Measurements from ENCODE around the gene ARIH2.

Gene ARIH2

GRCh38 chr3:49005303-49005680, 86.7 kb downstream of the ARIH2 start:
- Histone ChIP-seq H4K20me1 (ENCODE audit: insufficient read depth) (no peaks in the 10 kb centered on the region), H3K4me1 (ENCODE audit: low read depth, poor library complexity, severe bottlenecking) (peaks cover 16% of the 10 kb centered on the region), H3K27ac (no peak overlapping the region), H3K79me2 (ENCODE audit: insufficient read depth, low read depth) (peaks cover 16% of the 10 kb centered on the region), H3K27me3 (ENCODE audit: insufficient read depth, low read depth) (no peaks in the 10 kb centered on the region), H3K9ac (no peak overlapping the region), H3K4me3 (IDR thresholded peaks at IDR 0.05; ENCODE audit: insufficient read depth, low read depth, low read length) (no peak overlapping the region), H3K36me3 (ENCODE audit: insufficient read depth) (no peaks in the 10 kb centered on the region), H3K4me2 (no peak overlapping the region), H2AFZ (ENCODE audit: low read depth) (no peak overlapping the region)
- TF ChIP-seq CTCF (conservative IDR thresholded peaks at IDR 0.05; ENCODE audit: low read depth, low read length) = no peak

- H3K9ac ChIP-seq = no peak overlapping the region
- no peak overlapping the region for H3K27ac ChIP-seq
Measured at GRCh38 chr3:49005998-49006397, 87.4 kb downstream of the ARIH2 start.

GRCh38 chr3:49006408-49007067, 87.9 kb downstream of the ARIH2 start:
- no peaks in the 10 kb centered on the region for H4K20me1 ChIP-seq (ENCODE audit: insufficient read depth)
- H3K4me1 ChIP-seq (ENCODE audit: low read depth, poor library complexity, severe bottlenecking) = peaks cover 13% of the 10 kb centered on the region
- TF ChIP-seq CTCF (conservative IDR thresholded peaks at IDR 0.05; ENCODE audit: low read depth, low read length) = no peak
- no peaks in the 10 kb centered on the region for H3K27me3 ChIP-seq (ENCODE audit: insufficient read depth, low read depth)
- H3K4me2 ChIP-seq = peak overlapping the region; percentile 91
- H3K9ac ChIP-seq = peak overlapping the region; percentile 92; the same call in 1 of the 2 replicates
- peak overlapping the region; percentile 53; the same call in 1 of the 2 replicates for H2AFZ ChIP-seq (ENCODE audit: low read depth)
- H3K36me3 ChIP-seq (ENCODE audit: insufficient read depth) = no peaks in the 10 kb centered on the region
- H3K4me3 ChIP-seq (IDR thresholded peaks at IDR 0.05; ENCODE audit: insufficient read depth, low read depth, low read length) = peak overlapping the region; percentile 79
- H3K27ac ChIP-seq = peak overlapping the region; percentile 89
- H3K79me2 ChIP-seq (ENCODE audit: insufficient read depth, low read depth) = peaks cover 16% of the 10 kb centered on the region

More at GRCh38 chr3:49005998-49006397, 87.4 kb downstream of the ARIH2 start:
- Histone ChIP-seq H3K4me1 (ENCODE audit: low read depth, poor library complexity, severe bottlenecking) (peaks cover 13% of the 10 kb centered on the region), H2AFZ (ENCODE audit: low read depth) (no peak overlapping the region), H3K27me3 (ENCODE audit: insufficient read depth, low read depth) (no peaks in the 10 kb centered on the region), H3K4me2 (peak overlapping the region; percentile 91), H3K79me2 (ENCODE audit: insufficient read depth, low read depth) (peaks cover 16% of the 10 kb centered on the region), H3K4me3 (IDR thresholded peaks at IDR 0.05; ENCODE audit: insufficient read depth, low read depth, low read length) (no peak overlapping the region), H3K36me3 (ENCODE audit: insufficient read depth) (no peaks in the 10 kb centered on the region), H4K20me1 (ENCODE audit: insufficient read depth) (no peaks in the 10 kb centered on the region)
- TF ChIP-seq CTCF (conservative IDR thresholded peaks at IDR 0.05; ENCODE audit: low read depth, low read length) = no peak

GRCh38 chr3:49007068-49007770, 88.6 kb downstream of the ARIH2 start, which contains the start of gene WDR6:
Gene WDR6 (plus strand): TSS chr3:49007391. CDS start chr3:49007432, 41 bp downstream.
- no peaks in the 10 kb centered on the region for H3K36me3 ChIP-seq (ENCODE audit: insufficient read depth)
- no peaks in the 10 kb centered on the region for H3K27me3 ChIP-seq (ENCODE audit: insufficient read depth, low read depth)
- H3K79me2 ChIP-seq (ENCODE audit: insufficient read depth, low read depth) = peaks cover 16% of the 10 kb centered on the region
- H3K27ac ChIP-seq = peak within 1 kb of the TSS; percentile 89
- peak within 1 kb of the TSS; percentile 79 for H3K4me3 ChIP-seq (IDR thresholded peaks at IDR 0.05; ENCODE audit: insufficient read depth, low read depth, low read length)
- H3K4me1 ChIP-seq (ENCODE audit: low read depth, poor library complexity, severe bottlenecking) = peaks cover 13% of the 10 kb centered on the region
- H2AFZ ChIP-seq (ENCODE audit: low read depth) = peak within 1 kb of the TSS; percentile 53
- H3K9ac ChIP-seq = peak within 1 kb of the TSS; percentile 92
- H4K20me1 ChIP-seq (ENCODE audit: insufficient read depth) = no peaks in the 10 kb centered on the region
- peak within 1 kb of the TSS; percentile 91 for H3K4me2 ChIP-seq
- peak; percentile 63 for TF ChIP-seq CTCF (conservative IDR thresholded peaks at IDR 0.05; ENCODE audit: low read depth, low read length)
